Stimulated activated naive CD4-positive, alpha-beta T cell (primary cell): ENCODE data around the gene KCNJ15.
"Not testable (repeated sequence)": the region's sequence is repeated elsewhere in the genome, so short reads cannot be mapped to it uniquely, and the experiment has no call there.

Experiments used
- DNase-seq, 6 experiments: peaks; one replicate each; lab custom pipeline; 2025; lab: John Stamatoyannopoulos, UW

KCNJ15 gene

DNA sequence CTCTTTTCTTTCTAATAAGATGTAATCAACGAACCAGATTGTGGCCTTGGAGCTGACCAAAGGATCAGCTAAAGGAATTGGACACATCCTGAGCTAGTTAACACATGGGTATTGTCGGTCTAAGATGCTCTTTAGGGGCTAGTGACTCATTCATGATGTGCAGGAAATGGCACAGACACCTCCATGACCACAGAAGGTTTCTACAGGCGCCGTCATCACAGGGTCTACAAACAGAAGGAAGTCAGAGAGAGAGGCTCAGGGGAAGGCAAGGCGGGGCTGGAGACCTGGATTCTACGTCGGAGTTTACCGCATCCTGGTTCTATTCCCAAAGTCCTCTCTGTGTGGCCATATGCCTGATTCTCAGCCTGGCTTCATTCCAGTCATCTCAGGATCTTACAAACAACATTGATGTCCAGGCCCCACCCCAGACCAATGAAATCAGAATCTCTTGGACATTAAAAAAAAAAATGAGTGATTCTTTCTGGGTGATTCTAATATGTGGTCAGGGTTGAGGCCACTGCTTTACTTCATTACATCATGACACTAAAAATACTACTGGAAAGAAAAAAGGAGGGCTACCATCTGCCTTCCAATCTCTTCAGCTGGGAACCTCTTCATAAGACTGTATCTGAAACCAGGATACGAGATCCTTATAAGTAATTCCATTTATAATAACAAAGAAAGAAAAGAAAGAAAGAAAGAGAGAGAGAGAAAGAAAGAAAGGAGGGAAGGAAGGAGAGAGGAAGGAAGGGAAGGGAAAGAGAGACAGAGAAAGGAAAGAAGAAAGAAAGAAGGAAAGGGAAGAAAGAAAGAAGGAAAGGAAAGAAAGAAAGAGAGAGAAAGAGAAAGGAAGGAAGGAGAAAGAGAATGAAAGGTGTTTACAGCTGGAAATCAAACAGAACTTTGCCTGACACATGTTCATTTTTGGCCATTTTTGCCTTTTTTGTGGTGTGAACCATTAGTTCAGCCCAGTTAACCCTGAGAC, 11.6 kb upstream of the KCNJ15 start:
- peak; percentile 4 to 83 (median 43) for DNase-seq

DNA sequence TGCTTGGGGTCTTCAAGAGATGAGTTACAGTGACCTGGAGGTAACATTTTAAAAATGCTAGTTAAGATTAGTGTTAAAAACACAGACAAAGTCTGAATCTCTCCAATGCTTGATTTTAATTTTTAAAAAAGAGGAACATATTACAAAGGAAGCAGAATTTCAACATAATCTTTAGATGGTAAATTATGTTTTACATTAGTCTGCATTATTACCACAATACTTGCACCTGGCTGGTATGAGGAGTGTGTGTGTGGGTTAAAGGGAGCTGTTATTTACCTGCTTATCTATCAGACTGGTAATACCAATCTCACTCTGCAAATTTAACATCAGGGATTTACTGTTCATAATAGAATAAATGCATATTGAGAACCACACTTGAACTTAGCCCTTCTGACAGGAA, 10.3 kb upstream of the KCNJ15 start:
- no peak for DNase-seq

DNA sequence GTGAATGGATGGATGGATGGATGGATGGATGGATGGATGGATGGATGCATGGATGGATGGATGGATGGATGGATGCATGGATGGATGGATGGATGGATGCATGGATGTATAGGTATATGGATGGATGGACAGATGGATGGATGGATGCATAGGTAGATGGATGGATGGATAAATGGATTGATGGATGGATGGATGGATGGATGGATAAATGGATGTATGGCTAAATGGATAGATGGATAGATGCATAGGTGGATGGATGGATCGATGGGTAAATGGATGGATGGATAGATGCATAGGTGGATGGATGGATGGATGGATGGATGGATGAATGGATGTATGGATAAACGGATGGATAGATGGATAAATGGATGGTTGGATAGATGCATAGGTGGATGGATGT, 9.7 kb upstream of the KCNJ15 start:
- DNase-seq, result not testable (repeated sequence)

- no peak for DNase-seq
Measured at GRCh38 chr21:38247738-38248510, 8.9 kb upstream of the KCNJ15 start.

DNA sequence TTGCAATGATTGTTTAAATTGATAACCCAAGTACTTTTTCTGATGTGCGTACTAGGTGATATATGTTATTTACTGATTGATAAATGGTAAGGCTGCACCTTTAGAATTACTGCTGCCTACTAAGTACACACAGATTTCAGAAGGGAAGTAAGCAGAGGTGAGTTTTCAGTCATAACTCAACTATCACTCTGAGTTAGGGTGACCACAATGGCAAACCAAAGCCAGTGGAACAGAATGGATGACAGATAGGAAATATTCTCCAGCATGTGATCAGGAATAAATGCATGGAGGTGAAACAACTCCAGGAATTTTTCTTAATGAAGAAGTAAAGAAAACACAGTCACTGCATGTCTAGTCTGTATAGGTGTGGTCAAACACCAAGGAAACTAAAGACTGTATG, 7.5 kb upstream of the KCNJ15 start:
- no peak for DNase-seq

GRCh38 chr21:38249696-38250278, 7.0 kb upstream of the KCNJ15 start:
- no peak for DNase-seq

DNA sequence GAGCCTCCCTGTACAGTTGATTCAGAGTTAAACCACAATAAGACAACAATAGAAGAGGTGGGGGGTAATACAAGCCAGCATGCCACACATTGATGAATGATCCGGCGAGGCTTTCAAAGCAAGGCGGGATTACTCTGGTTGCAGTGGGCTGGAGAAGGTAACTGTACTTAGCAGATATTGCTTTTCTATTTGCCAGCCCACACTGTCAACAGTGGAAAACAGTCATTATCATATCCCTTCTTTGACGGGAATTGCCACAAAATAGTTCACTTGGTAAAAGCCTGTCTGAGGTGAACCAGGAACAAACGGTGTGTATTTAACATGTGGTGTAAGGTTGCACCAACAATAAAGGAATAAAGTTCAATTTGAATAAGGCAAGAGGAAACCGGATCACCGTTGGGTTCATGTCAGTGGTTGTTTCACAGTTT, 5.8 kb upstream of the KCNJ15 start:
- no peak for DNase-seq

DNA sequence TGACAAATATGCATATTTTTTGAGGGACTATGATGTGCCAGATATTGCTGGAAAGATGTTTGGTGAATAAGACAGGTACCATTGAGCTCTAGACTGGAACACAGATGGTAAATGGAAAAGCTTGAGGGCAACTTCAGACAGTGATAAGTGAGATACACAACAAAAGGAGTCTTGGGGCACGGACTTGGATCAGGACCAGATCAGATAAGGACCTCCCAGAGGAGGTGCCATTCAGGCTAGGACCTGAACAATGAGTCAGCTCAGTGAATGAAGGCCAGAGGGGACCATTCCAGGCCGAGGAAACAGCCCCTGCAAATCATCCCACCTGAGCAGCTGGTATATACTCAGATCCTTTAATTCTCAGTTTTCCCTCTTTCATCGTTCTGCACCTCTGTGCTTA, 1.8 kb upstream of the KCNJ15 start:
- DNase-seq, result no peak

DNA sequence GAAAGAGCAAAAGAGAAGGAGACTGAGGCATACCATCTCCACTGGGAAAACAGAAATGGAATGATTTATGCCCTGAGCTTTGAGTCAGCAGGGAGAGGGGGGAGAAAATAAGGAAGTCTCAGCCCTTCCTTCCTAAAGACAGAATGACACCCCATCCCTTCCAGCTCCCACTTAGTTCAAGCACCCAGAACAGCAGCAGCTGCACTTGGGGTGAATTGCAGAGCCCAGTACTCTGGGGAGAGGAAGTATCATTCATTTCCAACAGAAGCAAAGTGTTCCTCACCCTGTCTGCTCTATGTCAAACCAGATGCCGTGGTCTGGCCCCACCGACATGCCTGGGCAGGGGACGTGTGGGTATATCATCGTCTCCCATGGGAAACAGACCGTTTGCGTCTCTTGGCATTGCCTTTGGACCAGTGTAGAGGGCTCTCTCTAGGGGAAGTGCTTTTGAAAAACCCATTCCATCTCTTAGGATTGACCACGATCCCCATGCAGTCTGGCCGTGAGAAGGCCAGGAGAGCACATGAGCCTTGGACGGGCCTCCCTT, 1.1 kb upstream of the KCNJ15 start:
- DNase-seq, result no peak

GRCh38 chr21:38257667-38258066, 876 bp downstream of the KCNJ15 start:
- DNase-seq, result no peak

DNA sequence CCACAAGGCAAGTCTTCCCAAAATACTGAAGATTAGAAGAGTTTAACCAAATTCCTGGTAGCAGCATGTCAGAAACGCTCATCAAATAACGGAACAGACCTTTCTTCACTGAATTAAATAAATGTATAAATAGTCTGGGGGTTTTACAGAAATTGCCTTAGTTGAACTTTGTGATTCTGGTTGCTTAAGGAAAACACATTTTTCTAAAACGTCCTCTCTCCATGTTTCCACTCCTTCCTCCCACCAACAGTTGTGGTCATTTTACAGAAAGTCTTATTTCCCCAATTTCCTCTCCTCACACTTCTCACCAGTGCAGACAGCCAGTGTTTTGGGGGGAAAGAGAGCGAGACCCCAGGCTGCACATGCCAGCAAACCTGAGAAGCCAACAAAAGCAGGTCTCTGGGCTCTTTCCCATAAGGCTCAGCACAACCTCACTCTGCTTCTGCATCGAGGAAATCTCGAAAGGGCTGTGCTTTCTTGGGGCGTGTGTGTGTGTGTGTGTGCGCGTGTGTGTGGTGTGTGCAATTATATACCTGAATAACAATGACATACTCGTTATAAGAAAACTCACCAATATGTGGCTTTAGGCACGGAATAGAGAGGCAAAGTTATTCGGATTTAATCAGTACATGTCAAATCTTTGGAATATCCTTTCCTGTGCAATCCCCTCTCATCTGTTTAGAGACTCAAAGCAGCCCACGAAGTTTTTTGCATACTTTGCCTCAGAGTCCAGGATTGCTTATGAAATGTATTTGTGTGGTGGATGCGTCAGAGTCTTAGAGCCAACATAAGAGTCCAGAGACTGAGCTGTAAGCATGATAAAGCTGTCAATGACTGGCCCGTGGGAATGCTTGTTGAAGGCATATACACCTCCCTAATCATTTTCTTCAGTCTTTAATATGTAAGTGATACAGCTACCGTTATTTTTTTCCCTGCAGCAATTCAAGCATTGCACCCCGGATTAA, 2.0 kb downstream of the KCNJ15 start:
- no peak for DNase-seq

- DNase-seq, result no peak
Measured at GRCh38 chr21:38259665-38260064, 2.9 kb downstream of the KCNJ15 start.

GRCh38 chr21:38260426-38260825, 3.6 kb downstream of the KCNJ15 start:
- no peak for DNase-seq

DNA sequence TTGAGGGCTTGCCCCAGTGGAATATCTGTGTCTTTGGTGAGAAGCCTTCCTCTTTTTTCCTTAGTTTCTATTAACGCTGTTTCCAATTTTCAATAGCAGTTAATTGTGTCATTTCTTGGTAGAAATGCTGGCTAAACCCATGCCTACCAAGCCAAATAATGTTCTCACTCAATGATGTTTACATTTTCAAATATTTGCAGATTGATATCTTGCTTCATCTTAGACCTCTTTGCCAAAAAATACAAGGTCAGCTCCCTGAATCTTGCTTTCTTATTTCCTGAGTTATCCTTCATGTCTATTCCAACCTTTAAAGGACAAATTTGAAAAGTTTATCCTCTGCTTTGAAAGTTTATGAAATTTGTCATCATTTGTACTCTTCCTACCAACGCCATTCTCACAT, 5.1 kb downstream of the KCNJ15 start:
- no peak for DNase-seq

- DNase-seq, result no peak
Measured at GRCh38 chr21:38263493-38263892, 6.7 kb downstream of the KCNJ15 start.

- DNase-seq, result no peak
Measured at GRCh38 chr21:38264571-38264970, 7.8 kb downstream of the KCNJ15 start.

DNA sequence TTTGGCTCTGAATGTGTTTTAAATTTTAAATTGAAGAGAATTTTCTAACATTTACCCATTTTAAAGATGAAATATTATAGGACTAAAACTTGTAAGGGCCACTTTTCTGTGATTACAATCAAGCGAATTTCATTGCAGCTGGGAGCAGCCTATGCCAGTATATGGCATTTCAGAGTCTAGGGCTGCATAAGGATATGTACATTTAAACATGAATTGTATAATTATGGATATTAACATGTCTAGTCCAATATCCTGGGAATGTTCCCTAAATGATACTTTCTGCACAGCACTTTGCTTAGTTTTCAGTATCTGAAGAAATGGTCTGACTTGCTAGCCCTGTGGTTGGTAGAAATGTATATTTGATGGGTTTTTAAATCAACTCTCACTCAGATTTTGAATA, 8.4 kb downstream of the KCNJ15 start:
- no peak for DNase-seq

DNA sequence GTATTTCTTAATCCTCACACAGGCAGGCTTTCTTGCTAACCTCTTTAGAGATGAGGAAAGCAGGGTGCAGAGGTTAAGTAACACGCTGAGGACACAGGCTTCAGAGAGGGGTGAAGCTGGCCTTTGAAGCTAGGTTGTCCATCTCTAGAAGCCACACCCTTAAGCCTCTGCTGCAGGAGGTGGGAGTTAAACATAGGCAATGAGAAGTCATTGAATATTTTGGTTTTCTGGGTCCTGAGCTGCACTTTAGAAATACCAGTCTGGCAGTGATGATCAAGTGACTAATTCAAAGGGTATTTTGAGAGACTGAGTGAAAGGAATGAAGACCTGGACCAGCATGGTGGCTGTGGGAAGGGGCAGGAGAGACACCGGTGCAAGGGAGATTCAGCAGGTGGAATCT, 9.9 kb downstream of the KCNJ15 start:
- no peak for DNase-seq

- no peak for DNase-seq
Measured at GRCh38 chr21:38267136-38267755, 10.5 kb downstream of the KCNJ15 start.

- no peak for DNase-seq
Measured at GRCh38 chr21:38267991-38268863, 11.4 kb downstream of the KCNJ15 start.
